Left lobe of liver (tissue), 2 donors: ENCODE results near the gene ACTR5. TPM values are rescaled to one million over a fixed set of nuclear protein-coding genes. Genes with fewer than 3 reads are reported as not detected.

Source experiments
- ATAC-seq: fragments of 200-7000 bp; cut with Tn5 transposase; one replicate; pipeline ENCODE4 v1.9.1; 2020; ENCODE audit warnings: mild to moderate bottlenecking, moderate library complexity
- DNase-seq: peaks from one replicate; pipeline ENCODE4 v3.0.0-alpha.2; 2020; ENCODE audit warnings: low spot score
- total RNA-seq: library from RNA; stranded (reverse); gene quantifications from one replicate; pipeline ENCODE4 v1.2.1, GENCODE V29; 2021
- donor health status: DM: no; HTN: no; CAD: no; lungs with moderate emphysema.
- donor health status: DM: no; HTN: yes; CAD: no.

ACTR5 gene
- total RNA-seq = 6.6 TPM

DNA sequence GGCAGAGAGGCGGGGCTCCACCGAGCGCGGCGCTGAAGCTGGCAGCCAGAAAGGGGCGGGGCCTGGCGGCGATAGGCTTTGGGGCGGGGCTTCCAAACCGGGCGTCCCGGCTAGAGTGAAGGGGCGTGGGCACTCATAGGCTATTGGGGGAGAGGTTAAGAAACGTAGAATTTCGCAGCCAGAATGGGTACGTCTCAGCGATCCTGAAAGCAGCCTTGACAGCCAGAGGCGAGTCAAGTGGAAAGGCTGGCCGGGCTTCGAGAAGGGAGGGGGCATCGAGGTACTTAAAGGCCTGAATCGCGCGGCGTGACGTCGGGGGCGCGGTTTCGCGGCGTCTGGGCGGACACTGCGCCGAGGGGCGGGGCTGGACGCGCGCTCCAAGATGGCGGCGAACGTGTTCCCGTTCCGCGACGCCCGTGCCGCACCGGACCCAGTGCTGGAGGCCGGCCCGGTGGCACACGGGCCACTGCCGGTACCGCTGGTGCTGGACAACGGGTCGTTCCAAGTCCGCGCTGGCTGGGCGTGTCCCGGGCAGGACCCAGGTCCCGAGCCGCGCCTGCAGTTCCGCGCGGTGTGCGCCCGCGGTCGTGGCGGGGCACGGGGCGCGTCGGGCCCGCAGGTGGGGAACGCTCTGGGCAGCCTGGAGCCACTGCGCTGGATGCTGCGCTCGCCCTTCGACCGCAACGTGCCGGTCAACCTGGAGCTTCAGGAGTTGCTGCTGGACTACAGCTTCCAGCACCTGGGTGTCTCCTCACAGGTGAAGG is at the start of gene ACTR5:
ACTR5 (plus strand) TSS at position 364 of the 764 bp plus-strand sequence; CDS start at position 383, 19 bp downstream.
- DNase-seq = peak; percentile 96
- peak; percentile 94 for ATAC-seq

DNA sequence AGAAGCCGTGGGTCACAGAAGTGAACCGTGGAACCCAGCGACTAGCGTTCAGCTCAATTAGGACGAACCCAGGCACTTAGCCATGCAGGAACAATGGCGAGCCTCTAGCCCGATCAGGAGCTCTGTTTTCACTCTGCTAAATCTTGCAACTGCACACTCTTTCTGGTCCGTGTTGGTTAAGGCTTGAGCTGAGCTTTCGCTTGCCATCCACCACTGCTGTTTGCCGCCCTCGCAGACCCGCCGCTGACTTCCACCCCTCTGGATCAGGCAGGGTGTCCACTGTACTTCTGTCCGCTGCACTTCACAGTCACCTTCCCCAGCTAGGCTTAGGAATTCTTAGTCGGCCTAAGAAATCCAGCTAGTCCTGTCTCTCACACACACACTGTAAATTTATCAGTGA is 49.7 kb upstream of the ACTR5 start:
- DNase-seq = no peak
- ATAC-seq = no peak

GRCh38 chr20:38700141-38700540 is 48.1 kb upstream of the ACTR5 start:
- no peak for DNase-seq
- ATAC-seq = no peak

DNA sequence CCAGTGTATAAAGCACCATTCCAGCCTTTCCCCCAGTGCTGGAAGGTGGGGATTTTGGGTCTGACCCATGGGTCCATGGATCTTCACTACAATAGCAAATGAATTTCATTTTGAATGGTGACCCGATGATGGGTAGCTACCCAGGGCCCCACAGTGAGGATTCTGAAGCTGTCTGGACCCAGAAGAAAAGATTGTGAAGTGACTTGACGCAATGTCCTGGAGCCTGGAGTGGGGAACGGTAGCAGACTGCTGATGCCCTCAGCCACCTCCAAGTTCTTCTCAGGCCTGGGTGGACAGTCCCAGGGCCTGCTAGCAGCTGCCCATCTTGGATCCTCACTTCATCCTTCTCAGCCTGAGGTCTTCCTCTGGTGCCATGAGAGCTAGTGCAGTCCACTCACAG is 47.3 kb upstream of the ACTR5 start:
- ATAC-seq = no peak
- DNase-seq = no peak

GRCh38 chr20:38703526-38703925 is 44.7 kb upstream of the ACTR5 start:
- DNase-seq (no peak), ATAC-seq (no peak)

DNA sequence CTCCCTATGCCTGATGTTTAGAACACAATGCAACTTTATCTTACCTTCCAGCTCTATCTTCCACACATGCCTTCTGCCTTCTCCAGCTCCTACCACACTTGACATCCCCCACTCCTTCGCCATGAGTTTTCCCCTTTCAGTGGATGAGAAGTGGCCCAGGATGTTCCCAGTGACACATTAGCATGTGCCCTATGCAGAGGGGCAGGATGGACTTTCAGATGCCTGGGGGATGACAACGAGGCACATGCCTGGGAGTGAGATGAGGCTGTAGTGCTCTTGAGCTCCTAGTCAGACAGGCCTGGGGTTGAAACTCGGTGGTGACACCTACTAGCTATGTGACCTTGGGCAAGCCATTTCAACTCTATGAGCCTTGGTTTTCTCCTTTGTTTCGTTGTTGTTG is 44.1 kb upstream of the ACTR5 start:
- no peak for DNase-seq
- no peak for ATAC-seq

GRCh38 chr20:38706509-38706908 is 41.8 kb upstream of the ACTR5 start:
- ATAC-seq (no peak), DNase-seq (no peak)

DNA sequence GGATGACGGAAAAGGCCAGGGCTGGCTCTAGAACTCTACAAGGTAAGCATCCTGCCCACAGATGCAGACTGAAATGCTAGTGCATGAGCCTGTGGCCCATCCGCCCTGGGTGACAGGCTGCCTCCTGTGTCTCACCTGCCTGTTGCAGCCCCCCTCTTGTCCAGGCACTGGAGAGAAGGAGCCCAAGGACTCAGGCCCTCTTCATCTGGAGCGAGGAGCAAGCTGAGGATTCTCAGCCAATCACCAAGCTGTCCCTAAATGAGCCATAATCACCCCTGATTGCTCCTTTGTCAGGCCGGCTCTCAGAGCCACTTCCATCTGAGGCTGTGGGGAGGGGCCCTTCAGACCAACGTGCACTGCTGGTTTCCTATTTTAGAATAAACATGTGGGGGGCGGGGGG is 34.0 kb upstream of the ACTR5 start:
- ATAC-seq = no peak
- DNase-seq = no peak

GRCh38 chr20:38715646-38716045 is 32.6 kb upstream of the ACTR5 start:
- ATAC-seq (no peak), DNase-seq (no peak)

GRCh38 chr20:38722683-38723016 is 25.6 kb upstream of the ACTR5 start:
- no peak for DNase-seq
- ATAC-seq = no peak

DNA sequence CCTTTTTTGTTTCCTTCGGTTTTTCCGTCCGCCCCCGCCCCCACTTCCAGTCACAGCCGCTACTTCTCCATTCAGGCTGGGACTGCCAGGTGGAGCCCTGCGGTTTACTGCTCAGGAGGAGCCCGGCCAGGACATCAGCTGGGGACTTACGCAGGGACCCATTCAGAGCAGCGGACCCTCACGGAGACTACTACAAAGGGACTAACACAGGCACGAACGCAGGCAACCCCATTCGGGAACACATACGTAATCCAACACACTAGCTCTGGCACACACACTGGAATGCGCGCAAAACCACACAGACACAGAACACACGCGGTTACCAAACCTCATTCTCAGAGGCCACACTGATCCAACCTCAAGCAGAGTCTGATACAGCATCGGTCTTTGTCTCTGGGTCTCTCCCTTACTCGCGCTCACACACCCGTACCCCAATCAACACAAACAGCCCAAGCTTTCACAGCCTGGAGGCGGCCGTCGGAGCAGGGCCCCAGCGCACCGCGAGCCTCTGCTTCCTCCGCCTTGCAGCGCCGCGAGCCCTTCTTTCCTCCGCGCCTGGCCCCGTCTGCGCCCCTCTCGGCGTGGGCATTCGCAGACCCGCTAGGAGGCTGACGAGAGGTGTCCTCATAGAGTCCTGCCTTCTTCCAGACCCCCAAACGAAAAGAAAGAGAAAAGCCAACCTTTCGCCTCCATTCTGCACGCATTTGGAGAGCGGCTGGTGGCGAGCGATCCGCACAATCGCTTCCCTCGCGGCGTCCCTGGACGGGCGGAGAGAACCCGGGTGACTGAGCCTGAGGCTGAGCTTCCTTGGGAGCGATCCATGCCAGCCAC is 25.0 kb upstream of the ACTR5 start:
- no peak for DNase-seq
- ATAC-seq = no peak

GRCh38 chr20:38723848-38724625 is 24.2 kb upstream of the ACTR5 start, which contains the start of gene SLC32A1:
Gene SLC32A1 (plus strand): TSS chr20:38724486. CDS start chr20:38724725, 239 bp downstream.
- no peak for DNase-seq
- ATAC-seq = no peak

DNA sequence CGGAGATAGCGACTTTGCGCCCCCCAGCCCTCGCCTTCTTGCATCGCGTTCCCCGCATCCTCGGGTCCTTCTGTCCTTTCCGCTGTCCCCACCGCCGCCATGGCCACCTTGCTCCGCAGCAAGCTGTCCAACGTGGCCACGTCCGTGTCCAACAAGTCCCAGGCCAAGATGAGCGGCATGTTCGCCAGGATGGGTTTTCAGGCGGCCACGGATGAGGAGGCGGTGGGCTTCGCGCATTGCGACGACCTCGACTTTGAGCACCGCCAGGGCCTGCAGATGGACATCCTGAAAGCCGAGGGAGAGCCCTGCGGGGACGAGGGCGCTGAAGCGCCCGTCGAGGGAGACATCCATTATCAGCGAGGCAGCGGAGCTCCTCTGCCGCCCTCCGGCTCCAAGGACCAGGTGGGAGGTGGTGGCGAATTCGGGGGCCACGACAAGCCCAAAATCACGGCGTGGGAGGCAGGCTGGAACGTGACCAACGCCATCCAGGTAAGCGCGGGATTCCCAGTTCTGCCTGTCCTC is 23.6 kb upstream of the ACTR5 start:
- ATAC-seq (no peak), DNase-seq (no peak)

DNA sequence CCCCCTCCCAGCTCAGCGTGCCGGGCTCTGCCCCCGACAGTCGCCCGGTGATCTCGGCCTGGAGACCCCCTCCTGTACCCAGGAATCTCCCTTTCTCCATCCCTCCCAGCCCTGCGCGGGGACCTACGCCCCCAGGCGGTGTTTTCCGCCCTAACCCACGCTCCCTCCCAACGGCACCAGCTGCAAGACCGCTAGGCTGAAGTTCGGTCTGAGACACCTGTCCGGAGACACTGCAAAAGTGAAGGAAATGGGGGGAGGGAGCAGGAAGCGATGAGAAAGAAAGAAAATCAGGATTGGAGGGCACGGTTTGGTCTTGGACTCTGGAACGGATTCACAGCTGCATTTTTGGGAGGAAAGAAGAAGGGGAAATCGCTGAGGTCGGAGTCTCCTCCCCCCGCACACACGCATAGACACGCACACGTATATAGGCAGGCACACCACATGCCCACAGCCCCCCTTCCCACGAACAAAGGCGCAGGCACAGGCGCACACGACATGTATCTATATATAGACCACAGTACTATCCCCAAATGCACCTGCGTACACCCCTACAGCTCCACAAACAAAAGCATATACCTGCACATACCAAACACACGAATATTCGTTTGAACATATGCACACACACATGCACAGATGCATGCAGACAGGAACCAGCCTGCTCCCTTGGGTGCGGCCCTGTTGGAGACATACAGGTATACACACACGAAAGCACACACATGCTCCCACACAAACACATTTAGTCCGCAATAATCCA is 22.9 kb upstream of the ACTR5 start:
- DNase-seq = no peak
- ATAC-seq = no peak

DNA sequence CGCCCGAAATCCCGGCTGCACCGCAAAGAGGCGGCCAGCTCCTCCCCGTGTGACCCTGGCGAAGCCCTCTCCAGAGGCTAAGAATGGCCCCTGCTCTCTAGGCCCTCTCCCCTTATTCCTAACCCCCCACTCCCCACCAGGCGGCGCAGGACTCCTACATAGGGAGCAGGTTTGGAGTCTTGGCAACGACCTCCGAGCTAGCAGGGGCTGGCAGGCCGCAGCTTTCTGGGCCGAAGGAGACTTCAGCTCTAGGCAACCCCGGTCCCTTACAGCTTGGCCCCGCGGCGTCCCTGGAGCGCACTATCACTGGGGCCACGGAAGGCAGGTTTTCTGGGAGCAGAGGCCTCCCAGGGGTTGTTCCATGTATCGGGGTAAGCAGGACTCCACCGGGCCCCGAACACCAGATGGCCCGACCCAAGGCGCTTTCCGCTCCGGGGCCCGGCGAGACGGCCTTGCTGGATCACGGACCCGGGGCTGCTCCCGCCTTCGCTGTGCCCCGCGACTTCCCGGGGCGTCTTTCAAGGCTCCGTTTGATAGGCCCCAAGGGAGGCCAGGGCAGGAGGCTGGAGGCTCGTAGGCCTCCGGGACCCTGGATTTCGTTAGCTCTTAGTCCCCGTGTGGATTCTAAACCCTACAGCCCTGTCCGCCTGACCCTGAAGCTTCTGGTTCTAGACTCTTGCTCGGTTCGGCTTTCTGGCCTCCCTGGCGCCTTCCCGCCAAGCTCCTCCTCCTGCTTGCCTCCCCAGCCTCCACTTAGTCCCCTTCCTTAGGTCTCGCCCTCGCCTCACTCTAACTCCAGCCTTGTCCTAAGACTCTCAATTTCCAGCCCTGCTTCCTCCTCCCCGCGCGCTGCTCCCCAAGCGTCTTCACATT is 22.1 kb upstream of the ACTR5 start:
- ATAC-seq (peak; percentile 63), DNase-seq (no peak)

GRCh38 chr20:38726804-38727606 is 21.3 kb upstream of the ACTR5 start:
- DNase-seq (no peak), ATAC-seq (no peak)

GRCh38 chr20:38727607-38728190 is 20.6 kb upstream of the ACTR5 start:
- DNase-seq = no peak
- ATAC-seq = no peak

DNA sequence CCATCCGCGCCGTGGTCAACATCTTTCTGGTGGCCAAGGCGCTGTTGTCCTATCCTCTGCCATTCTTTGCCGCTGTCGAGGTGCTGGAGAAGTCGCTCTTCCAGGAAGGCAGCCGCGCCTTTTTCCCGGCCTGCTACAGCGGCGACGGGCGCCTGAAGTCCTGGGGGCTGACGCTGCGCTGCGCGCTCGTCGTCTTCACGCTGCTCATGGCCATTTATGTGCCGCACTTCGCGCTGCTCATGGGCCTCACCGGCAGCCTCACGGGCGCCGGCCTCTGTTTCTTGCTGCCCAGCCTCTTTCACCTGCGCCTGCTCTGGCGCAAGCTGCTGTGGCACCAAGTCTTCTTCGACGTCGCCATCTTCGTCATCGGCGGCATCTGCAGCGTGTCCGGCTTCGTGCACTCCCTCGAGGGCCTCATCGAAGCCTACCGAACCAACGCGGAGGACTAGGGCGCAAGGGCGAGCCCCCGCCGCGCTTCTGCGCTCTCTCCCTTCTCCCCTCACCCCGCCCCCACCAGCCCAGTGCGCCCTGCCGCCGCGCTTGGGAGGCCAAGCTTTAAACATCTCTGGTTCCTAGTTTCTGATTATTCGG is 20.0 kb upstream of the ACTR5 start:
- ATAC-seq (no peak), DNase-seq (no peak)
